ENCODE measurements around the gene TM7SF2. TPM values are rescaled to one million over a fixed set of nuclear protein-coding genes. Genes with fewer than 3 reads are reported as not detected.

The TM7SF2 gene
- total and polyA plus RNA-seq, 2 of the 8 experiments (the other 6 are each of a cell fraction or from before 2014, with no cell fraction given) = 40.1 to 96.0 TPM

DNA sequence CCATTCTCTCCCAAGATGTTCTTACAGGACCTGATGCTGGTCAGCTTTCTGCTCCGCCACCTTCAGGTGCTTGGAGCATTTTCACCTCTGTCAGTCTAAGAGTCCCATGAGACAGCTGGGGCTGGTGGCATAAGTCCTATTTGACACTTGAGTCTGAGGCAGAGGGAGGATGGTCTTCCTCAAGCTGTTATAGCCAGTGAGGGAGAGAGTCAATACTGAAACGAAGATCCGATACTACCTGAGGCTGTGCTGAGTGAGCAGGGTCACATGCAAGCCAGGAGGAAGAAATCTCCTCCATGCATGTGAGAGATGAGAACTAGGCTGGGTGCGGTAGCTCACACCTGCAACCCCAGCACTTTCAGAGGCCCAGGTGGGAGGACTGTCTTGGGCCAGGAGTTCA, 22.1 kb upstream of the TM7SF2 start:
- Histone ChIP-seq H2BK20ac (ENCODE audit: low read length) (no peak overlapping the region), H3K4me1 (replicated peaks in 1 of 4; ENCODE audit: control insufficient read depth in 3 of 4, insufficient read depth in 4 of 4, low read length in 3 of 4) (peaks cover 0 to 3% (median 1%) of the 10 kb centered on the region in 4 experiments; a peak in 4 of 7 replicates), H3K9ac (replicated peaks in 1 of 4; ENCODE audit: extremely low read depth in 1 of 4, low read depth in 3 of 4, low read length in 3 of 4) (no peak overlapping the region), H3K4me2 (ENCODE audit: insufficient read depth in 1 of 2, low read depth in 2 of 2, low read length in 2 of 2) (no peak overlapping the region), H4K91ac (replicated peaks; ENCODE audit: insufficient read length, low read length) (no peak overlapping the region), H4K8ac (ENCODE audit: extremely low read depth, insufficient read depth, low read length) (no peak overlapping the region), H3K18ac (ENCODE audit: extremely low read depth, low read length) (no peak overlapping the region), H3K56ac (replicated peaks; ENCODE audit: insufficient read length, low read depth, low read length) (no peak overlapping the region), H2AFZ (ENCODE audit: low read length) (no peak overlapping the region), H3K14ac (ENCODE audit: insufficient read length) (no peak overlapping the region), H3K4ac (replicated peaks; ENCODE audit: insufficient read length, low read depth, low read length) (no peak overlapping the region), H2BK12ac (ENCODE audit: low read depth, low read length) (no peak overlapping the region), H3K4me3 (ENCODE audit: extremely low read depth in 1 of 4, insufficient read depth in 2 of 4, low read depth in 3 of 4, low read length in 4 of 4) (no peak overlapping the region), H3K27ac (ENCODE audit: low read depth, low read length) (no peak overlapping the region), H2BK5ac (ENCODE audit: low read depth, low read length) (no peak overlapping the region), H3K27me3 (replicated peaks in 1 of 4; ENCODE audit: control insufficient read depth in 3 of 4, extremely low read depth in 1 of 4, insufficient read depth in 3 of 4, low read length in 3 of 4) (no peaks in the 10 kb centered on the region), H3K79me2 (ENCODE audit: control insufficient read depth in 1 of 2, insufficient read depth in 2 of 2, low read length in 2 of 2) (peaks cover 0 to 4% of the 10 kb centered on the region in 2 experiments; a peak in 1 of 4 replicates), H3K79me1 (ENCODE audit: low read depth, low read length) (peaks cover 13% of the 10 kb centered on the region; the same call in 1 of the 2 replicates), H3K23me2 (ENCODE audit: low read depth, low read length) (peaks cover under 1% of the 10 kb centered on the region), H3K23ac (ENCODE audit: insufficient read length) (no peak overlapping the region), H4K5ac (ENCODE audit: insufficient read length, low read depth, low read length) (no peak overlapping the region), H2AK5ac (ENCODE audit: low read depth, low read length) (no peak overlapping the region), H2BK15ac (ENCODE audit: low read length) (no peak overlapping the region), H3K36me3 (ENCODE audit: control insufficient read depth in 2 of 4, insufficient read depth in 4 of 4, low read length in 3 of 4) (peaks cover 2 to 14% (median 11%) of the 10 kb centered on the region in 4 experiments; a peak in 6 of 8 replicates), H2BK120ac (replicated peaks; ENCODE audit: low read depth, low read length) (no peak overlapping the region), H3K9me3 (ENCODE audit: insufficient read depth in 2 of 2, low read depth in 1 of 2, low read length in 1 of 2) (no peaks in the 10 kb centered on the region), H4K20me1 (replicated peaks in 1 of 2; ENCODE audit: control insufficient read depth in 1 of 2, insufficient read depth in 2 of 2, low read length in 2 of 2) (no peaks in the 10 kb centered on the region)
- 85% methylated on average over 4 of the region's 4 CpGs; no CpG with 5 or more reads in 1 of the 2 experiments for WGBS, 2 experiments (ENCODE audit: extremely low coverage in 1 of 2, insufficient coverage in 1 of 2, insufficient read length in 1 of 2, insufficient replicate concordance in 2 of 2, low coverage in 1 of 2, low lambda C conversion rate in 2 of 2, missing lambda C conversion rate in 1 of 2)
- ChIA-PET CTCF (ENCODE audit: partially characterized antibody) (interaction anchor here (1.2 to 2.2 kb wide), 6 partner anchors 12 to 91 kb away, joined by 3 to 9 read pairs (median 4); partner anchors contain the start of gene TM7SF2), POLR2A (ENCODE audit: partially characterized antibody) (interaction anchor here (1.1 to 16.8 kb wide), 6 partner anchors 8 to 47 kb away, joined by 3 to 230 read pairs (median 28); partner anchors contain the start of genes CDCA5, FAU, MRPL49 and TM7SF2)
- no peak for DNase-seq (ENCODE audit: low read depth in 1 of 2, low spot score in 2 of 2)
- FAIRE-seq = no peak
- TF ChIP-seq TEAD4 (IDR thresholded peaks at IDR 0.05; ENCODE audit: low read depth, low read length) (no peak), TAF7 (optimal IDR thresholded peaks at IDR 0.05; ENCODE audit: borderline replicate concordance, low read depth, low read length) (no peak), SP4 (IDR thresholded peaks at IDR 0.05; ENCODE audit: low read length) (no peak), EGR1 (IDR thresholded peaks at IDR 0.05; ENCODE audit: borderline replicate concordance, low read depth, low read length) (no peak), FOSL1 (IDR thresholded peaks at IDR 0.05; ENCODE audit: insufficient read depth, low read depth, low read length) (no peak), SUZ12 (IDR thresholded peaks at IDR 0.05; ENCODE audit: low read length) (no peak), SAP30 (IDR thresholded peaks at IDR 0.05; ENCODE audit: insufficient read depth, insufficient replicate concordance, low read length) (no peak), POU5F1 (IDR thresholded peaks at IDR 0.05; ENCODE audit: low read depth, low read length) (no peak), JUND (IDR thresholded peaks at IDR 0.05; ENCODE audit: low read length) (no peak)
